GM12872 (cell line): ENCODE results near the gene CELSR3.

ENCODE experiments used
- TF ChIP-seq, protein P1 (sequence below): IDR thresholded peaks from 3 replicates; pipeline ENCODE4 v1.5.1; 2011; ENCODE audit warnings: low read depth, mild to moderate bottlenecking, low read length, moderate library complexity; ENCODE audit not compliant: insufficient read depth

CELSR3 gene

DNA sequence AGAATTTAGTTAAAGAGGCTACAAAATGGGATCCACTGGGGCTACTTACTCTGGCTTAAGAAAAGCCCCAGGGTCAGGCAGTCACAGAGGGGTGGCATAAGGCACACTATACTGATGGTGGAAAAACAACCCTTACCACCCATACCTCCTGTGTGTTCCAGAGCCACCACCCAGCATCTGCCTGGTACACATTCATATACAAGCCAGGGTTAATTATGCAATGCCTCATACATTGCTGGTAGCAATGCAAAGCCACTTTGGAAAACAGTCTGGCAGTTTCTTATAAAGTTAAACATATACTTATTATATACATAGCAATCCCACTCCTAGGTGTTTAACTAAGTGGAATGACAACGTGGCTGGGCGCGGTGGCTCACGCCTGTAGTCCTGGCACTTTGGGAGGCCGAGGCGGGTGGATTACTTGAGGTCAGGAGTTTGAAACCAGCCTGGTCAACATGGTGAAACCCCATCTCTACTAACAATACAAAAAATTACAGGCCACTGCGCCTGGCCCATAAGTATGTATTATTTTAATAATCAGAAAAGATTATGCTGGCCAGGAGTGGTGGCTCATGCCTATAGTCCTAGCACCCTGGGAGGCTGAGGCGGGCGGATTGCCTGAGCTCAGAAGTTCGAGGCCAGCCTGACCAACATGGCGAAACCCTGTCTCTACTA, 38.2 kb upstream of the CELSR3 start:
- TF ChIP-seq, protein P1, sequence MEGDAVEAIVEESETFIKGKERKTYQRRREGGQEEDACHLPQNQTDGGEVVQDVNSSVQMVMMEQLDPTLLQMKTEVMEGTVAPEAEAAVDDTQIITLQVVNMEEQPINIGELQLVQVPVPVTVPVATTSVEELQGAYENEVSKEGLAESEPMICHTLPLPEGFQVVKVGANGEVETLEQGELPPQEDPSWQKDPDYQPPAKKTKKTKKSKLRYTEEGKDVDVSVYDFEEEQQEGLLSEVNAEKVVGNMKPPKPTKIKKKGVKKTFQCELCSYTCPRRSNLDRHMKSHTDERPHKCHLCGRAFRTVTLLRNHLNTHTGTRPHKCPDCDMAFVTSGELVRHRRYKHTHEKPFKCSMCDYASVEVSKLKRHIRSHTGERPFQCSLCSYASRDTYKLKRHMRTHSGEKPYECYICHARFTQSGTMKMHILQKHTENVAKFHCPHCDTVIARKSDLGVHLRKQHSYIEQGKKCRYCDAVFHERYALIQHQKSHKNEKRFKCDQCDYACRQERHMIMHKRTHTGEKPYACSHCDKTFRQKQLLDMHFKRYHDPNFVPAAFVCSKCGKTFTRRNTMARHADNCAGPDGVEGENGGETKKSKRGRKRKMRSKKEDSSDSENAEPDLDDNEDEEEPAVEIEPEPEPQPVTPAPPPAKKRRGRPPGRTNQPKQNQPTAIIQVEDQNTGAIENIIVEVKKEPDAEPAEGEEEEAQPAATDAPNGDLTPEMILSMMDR = no peak

DNA sequence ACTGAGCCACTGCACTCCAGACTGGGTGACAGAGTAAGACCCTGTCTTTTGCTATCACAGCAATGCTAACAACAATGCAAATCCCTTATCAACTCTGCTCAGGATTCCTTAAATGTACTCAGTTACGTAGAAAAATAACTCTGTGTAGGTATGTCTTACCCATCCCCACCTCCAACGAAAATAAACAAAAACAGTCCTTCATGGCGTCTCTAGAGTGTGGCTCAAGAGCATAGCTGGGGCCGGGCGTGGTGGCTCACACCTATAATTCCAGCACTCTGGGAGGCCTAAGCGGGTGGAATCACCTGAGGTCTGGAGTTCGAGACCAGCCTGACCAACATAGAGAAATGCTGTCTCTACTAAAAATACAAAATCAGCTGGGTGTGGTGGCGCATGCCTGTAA, 36.2 kb upstream of the CELSR3 start:
- TF ChIP-seq, protein P1 = no peak

DNA sequence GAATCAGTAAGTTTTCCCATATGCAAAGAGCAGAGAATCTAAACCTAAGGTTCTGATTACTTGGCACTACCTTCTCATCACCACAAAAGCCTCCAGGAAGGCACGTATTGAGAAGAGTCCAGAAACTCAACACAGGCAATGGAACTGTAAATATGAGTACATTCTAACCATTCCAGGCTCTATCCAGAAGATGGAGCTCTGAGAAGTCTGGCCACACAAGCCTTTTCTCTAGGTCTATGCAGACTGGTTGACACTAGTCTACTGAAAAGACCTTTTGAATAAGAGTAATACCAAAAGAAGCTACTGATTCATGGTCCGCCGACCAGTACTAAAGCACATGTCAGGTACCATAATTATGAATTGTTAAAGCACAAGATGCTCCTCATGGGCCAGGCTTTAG, 35.3 kb upstream of the CELSR3 start:
- TF ChIP-seq, protein P1 = no peak

DNA sequence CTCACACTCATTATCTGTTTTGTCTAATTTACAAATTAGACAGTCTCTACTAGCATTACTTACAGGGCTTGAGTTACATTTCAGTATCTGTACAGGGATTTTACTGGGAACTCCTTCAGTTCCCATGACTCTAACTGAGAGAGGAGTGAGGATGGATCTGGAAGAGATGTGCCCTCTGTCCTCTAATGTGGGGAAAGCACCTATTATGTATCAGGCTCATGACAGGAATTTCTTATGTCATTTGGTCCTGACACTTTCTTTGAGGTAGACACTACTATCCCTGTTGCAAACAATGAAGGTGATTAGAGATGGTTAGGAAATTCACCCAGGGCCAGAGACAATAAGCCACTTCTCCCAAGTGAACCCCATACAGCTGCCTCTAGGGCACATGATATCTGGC, 33.9 kb upstream of the CELSR3 start:
- TF ChIP-seq, protein P1 = no peak

DNA sequence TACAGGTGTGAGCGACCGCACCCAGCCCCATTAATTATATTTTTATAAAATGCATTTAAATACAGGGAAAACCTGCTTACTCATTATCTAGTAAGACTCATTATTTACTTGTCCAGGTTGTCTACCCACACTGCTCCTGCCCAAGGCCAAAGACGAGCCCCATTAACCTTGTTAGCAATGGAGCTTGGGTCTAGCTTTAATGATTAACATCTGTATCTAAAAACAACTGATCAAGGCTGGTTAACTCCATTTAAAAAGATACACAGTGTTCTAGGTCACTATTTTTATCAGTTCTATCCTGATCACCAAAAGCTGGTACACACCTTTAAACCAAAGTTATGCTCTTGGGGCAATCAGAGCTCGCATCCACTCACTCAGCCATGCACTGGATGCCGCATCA, 33.5 kb upstream of the CELSR3 start:
- TF ChIP-seq, protein P1 = no peak

DNA sequence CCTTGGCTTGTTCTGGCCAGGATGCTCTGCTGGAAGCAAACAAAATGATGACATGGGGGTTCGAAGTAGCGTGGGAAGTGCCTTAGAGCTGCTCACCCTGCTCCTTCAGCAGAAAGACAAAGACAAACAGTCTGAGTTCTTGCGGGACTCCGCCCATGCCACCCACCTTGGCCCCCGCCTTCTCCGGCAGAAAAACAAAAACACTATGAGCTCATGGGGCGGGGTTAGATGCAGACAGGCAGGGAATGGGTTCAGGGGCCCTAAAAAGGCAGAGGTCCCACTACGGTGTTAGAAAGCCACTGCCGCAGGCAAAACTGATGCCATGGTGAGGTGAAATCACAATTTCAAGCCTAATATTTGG, 32.7 kb upstream of the CELSR3 start:
- TF ChIP-seq, protein P1 = no peak

DNA sequence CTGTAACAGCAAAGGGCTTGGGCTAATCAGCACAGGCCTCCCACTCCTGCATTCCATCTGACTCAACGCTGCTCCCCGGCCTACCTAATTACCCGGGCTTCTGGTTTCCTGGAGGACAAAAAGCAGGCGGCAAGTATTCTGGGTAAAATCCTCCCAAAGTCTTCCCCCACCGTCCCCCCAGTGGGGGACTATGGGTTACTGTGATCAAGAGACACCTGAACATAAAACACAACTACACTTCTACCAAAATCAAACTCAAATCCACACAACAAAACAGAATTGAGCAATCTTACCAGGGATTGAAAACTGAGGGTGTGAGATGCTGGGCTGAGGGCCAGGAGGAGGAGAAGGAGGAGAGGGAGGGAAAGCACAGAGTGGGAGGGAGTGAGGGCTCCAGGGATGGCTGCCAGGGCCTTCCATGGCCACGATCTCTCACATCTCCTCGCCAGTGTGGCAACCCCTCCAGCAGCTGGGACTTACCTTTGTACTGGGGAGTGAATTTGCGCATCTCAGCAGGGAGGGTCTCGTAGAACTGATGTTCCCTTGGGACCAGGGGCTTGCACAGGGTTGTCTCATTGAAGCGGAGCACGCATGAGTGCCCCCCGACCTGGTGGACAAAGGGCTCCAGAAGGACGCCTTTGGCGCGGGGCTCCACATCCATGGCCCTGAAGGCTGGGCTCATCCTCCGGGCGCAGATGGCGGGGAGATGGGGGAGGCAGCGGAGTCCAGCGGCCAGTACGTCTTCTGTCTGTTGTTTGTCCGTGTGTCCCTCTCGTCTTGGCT, 32.1 kb upstream of the CELSR3 start:
- TF ChIP-seq, protein P1 = no peak
